ENCODE measurements around the gene IL17B. TPM values are rescaled to one million over a fixed set of nuclear protein-coding genes. Genes with fewer than 3 reads are reported as not detected.
A peak's percentile ranks its signal among the peaks of the same experiment; 100 is the strongest.

IL17B gene
- total RNA-seq, 1 experiment from 2014 or later = not detected

DNA sequence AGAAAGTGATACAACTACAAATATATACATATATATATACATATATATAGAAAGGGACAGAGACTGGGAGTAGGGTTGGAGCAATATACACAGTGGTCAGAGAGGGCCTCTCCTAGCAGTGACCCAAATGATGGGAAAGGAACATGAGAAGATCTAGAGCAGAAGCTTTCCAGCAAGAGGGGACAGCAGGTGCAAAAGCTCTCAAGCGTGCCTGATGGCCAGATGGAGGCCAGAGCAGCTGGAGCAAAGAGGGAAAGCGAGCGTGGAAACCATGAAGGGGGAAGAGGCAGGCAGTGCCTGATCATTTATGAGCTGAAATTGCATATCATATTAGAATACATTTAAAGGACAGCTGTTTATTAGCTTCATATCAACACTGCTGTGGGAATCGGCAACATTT is 41.4 kb downstream of the IL17B start:
- CTCF ChIA-PET = no interaction called here
- DNase-seq = no peak
- no peaks in the 10 kb centered on the region for H3K27me3 ChIP-seq (ENCODE audit: insufficient read depth, low read depth)
- H3K36me3 ChIP-seq (ENCODE audit: low read depth) = no peaks in the 10 kb centered on the region; the same call in 1 of the 2 replicates
- BruUV-seq (replicated peaks) = no TSS peak
- no peaks in the 10 kb centered on the region for H4K20me1 ChIP-seq (ENCODE audit: insufficient read depth)
- H3K4me1 ChIP-seq (replicated peaks; ENCODE audit: insufficient read depth) = peaks cover 19% of the 10 kb centered on the region
- no peaks in the 10 kb centered on the region for H3K9me2 ChIP-seq (ENCODE audit: insufficient read depth)
- intact Hi-C loops (cut with micrococcal nuclease; ENCODE audit: unreplicated experiment) = no loop called here
- H3K9me3 ChIP-seq (ENCODE audit: insufficient read depth, low read depth) = no peaks in the 10 kb centered on the region
- POLR2A ChIA-PET (ENCODE audit: unreplicated experiment) = no interaction called here
- no peak overlapping the region for H3K4me3 ChIP-seq
- no peaks in the 10 kb centered on the region for H3K79me2 ChIP-seq (ENCODE audit: low read depth)
- 0 out of 2 replicates have a peak, but pooled peaks cover 6% of the 10 kb centered on the region for H3F3A ChIP-seq (ENCODE audit: insufficient read depth, low read depth)
- H3K27ac ChIP-seq = 0 out of 2 replicates have a peak overlapping the region, but pooled peaks have one; percentile 28
- H2AFZ ChIP-seq = no peak overlapping the region
- H3K4me2 ChIP-seq = no peak overlapping the region
- TF ChIP-seq EZH2 (IDR thresholded peaks at IDR 0.05; ENCODE audit: low read depth) = no peak
- TF ChIP-seq, protein P1, sequence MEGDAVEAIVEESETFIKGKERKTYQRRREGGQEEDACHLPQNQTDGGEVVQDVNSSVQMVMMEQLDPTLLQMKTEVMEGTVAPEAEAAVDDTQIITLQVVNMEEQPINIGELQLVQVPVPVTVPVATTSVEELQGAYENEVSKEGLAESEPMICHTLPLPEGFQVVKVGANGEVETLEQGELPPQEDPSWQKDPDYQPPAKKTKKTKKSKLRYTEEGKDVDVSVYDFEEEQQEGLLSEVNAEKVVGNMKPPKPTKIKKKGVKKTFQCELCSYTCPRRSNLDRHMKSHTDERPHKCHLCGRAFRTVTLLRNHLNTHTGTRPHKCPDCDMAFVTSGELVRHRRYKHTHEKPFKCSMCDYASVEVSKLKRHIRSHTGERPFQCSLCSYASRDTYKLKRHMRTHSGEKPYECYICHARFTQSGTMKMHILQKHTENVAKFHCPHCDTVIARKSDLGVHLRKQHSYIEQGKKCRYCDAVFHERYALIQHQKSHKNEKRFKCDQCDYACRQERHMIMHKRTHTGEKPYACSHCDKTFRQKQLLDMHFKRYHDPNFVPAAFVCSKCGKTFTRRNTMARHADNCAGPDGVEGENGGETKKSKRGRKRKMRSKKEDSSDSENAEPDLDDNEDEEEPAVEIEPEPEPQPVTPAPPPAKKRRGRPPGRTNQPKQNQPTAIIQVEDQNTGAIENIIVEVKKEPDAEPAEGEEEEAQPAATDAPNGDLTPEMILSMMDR (conservative IDR thresholded peaks at IDR 0.05) = no peak

DNA sequence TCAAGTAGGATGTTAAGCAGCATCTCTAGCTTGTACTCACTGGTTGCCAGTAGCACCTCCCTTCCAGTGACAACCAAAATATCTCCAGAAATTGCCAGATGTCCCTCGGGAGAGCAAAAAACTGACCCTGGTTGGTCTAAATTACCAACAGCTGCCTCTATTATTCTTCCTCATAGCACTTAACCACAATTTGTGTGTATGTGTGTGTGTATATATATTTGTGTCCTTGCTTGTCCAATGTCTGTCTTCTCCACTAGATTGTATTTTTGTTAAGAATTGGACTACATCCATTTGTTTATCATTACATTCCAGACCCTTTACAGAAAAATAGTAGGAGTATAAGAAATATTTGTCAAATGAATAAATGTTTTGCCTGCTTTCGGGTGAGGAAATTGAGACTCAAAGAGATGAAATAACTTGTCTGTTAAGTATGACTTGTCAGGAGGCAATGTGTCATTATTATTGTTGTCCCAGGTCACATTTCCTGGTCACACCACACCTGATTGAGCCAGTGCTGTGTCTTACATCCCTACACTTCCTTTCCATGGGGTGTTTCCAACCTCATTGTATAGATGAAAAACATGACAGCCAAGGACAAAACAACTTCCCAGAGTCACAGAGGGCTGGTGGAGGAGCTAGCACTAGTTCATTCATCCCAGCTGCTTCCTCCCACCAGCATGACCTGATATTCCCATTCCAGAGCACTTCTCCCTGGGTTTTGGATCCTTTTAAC is 45.2 kb downstream of the IL17B start:
- H3K36me3 ChIP-seq (ENCODE audit: low read depth) = no peaks in the 10 kb centered on the region; the same call in 1 of the 2 replicates
- intact Hi-C loops (cut with micrococcal nuclease; ENCODE audit: unreplicated experiment) = no loop called here
- H2AFZ ChIP-seq = no peak overlapping the region
- ChIA-PET POLR2A (ENCODE audit: unreplicated experiment) (no interaction called here), CTCF (no interaction called here)
- H3K4me1 ChIP-seq (replicated peaks; ENCODE audit: insufficient read depth) = peaks cover 19% of the 10 kb centered on the region
- H4K20me1 ChIP-seq (ENCODE audit: insufficient read depth) = no peaks in the 10 kb centered on the region
- TF ChIP-seq EZH2 (IDR thresholded peaks at IDR 0.05; ENCODE audit: low read depth) = no peak
- TF ChIP-seq, protein P1 (conservative IDR thresholded peaks at IDR 0.05) = no peak
- no peaks in the 10 kb centered on the region for H3K79me2 ChIP-seq (ENCODE audit: low read depth)
- no peaks in the 10 kb centered on the region for H3K9me2 ChIP-seq (ENCODE audit: insufficient read depth)
- no peak overlapping the region for H3K4me2 ChIP-seq
- DNase-seq = peak in 1 of 2 experiments; percentile 47
- H3F3A ChIP-seq (ENCODE audit: insufficient read depth, low read depth) = 0 out of 2 replicates have a peak, but pooled peaks cover 6% of the 10 kb centered on the region
- H3K27ac ChIP-seq = peak overlapping the region; percentile 45
- no TSS peak for BruUV-seq (replicated peaks)
- H3K4me3 ChIP-seq = no peak overlapping the region
- no peaks in the 10 kb centered on the region for H3K27me3 ChIP-seq (ENCODE audit: insufficient read depth, low read depth)
- no peaks in the 10 kb centered on the region for H3K9me3 ChIP-seq (ENCODE audit: insufficient read depth, low read depth)

DNA sequence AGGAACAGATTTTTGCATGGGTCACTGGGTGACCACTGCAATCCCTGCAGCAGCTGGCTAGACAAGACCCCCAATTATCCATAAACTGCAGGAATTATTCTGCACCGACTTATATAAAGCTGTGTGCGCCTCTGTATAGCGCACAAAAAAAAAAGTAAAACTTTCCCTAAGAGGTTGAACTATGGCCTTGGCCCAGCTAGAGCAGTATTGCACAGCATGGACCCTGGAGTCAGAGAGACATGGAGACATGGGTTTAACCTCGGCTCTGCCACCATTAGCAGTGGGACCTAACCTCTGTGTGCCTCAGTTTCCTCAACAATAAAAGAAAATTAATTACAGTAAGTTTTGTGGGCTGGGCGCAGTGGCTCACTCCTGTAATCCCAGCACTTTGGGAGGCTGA is 50.9 kb downstream of the IL17B start:
- no peaks in the 10 kb centered on the region for H3K4me1 ChIP-seq (replicated peaks; ENCODE audit: insufficient read depth)
- no peak for DNase-seq
- no peaks in the 10 kb centered on the region for H3K36me3 ChIP-seq (ENCODE audit: low read depth)
- intact Hi-C loops (cut with micrococcal nuclease; ENCODE audit: unreplicated experiment) = no loop called here
- no peak overlapping the region for H3K4me2 ChIP-seq
- H3K4me3 ChIP-seq = no peak overlapping the region
- H3K9me2 ChIP-seq (ENCODE audit: insufficient read depth) = no peaks in the 10 kb centered on the region
- H3F3A ChIP-seq (ENCODE audit: insufficient read depth, low read depth) = no peaks in the 10 kb centered on the region
- H3K27me3 ChIP-seq (ENCODE audit: insufficient read depth, low read depth) = no peaks in the 10 kb centered on the region
- no peaks in the 10 kb centered on the region for H4K20me1 ChIP-seq (ENCODE audit: insufficient read depth)
- no peak overlapping the region for H3K27ac ChIP-seq
- no TSS peak for BruUV-seq (replicated peaks)
- no peaks in the 10 kb centered on the region for H3K9me3 ChIP-seq (ENCODE audit: insufficient read depth, low read depth)
- H3K79me2 ChIP-seq (ENCODE audit: low read depth) = no peaks in the 10 kb centered on the region
- CTCF ChIA-PET = interaction anchor here (0.6 kb wide), 1 partner anchor 1131 kb away, joined by 3 read pairs; no protein-coding TSS in a partner anchor
- TF ChIP-seq, protein P1 (conservative IDR thresholded peaks at IDR 0.05) = no peak
- no peak for TF ChIP-seq EZH2 (IDR thresholded peaks at IDR 0.05; ENCODE audit: low read depth)
- POLR2A ChIA-PET (ENCODE audit: unreplicated experiment) = interaction anchor here (0.7 kb wide), 1 partner anchor 118 kb away, joined by 3 read pairs; no protein-coding TSS in a partner anchor
- H2AFZ ChIP-seq = no peak overlapping the region
